SU-DHL-6 (cell line): ENCODE data around the gene COL4A2.

Experiments
- H2AFZ ChIP-seq: fragments of 200-600 bp; sonication (generic); 2 replicates; pipeline ENCODE4 v1.6.1; 2014; ENCODE audit warnings: low read depth, mild to moderate bottlenecking, moderate library complexity, mixed read lengths, antibody characterized with exemption, low read length; ENCODE audit not compliant: severe bottlenecking
- H3F3A ChIP-seq: fragments of 200-600 bp; shearing (Covaris generic); 2 replicates; pipeline ENCODE4 v1.6.0; 2016; ENCODE audit warnings: antibody characterized with exemption, mild to moderate bottlenecking; ENCODE audit not compliant: insufficient read depth
- H3K27ac ChIP-seq: fragments of 200-600 bp; sonication (generic); 2 replicates; pipeline ENCODE4 v1.5.1; 2016; ENCODE audit warnings: low read depth, mild to moderate bottlenecking, low read length, moderate library complexity, mixed read lengths
- H3K27me3 ChIP-seq: fragments of 200-600 bp; sonication (generic), shearing (Covaris generic); 2 replicates; pipeline ENCODE4 v1.6.0; 2014; ENCODE audit warnings: mild to moderate bottlenecking, low read length
- H3K36me3 ChIP-seq: fragments of 200-600 bp; sonication (generic); 2 replicates; pipeline ENCODE4 v1.6.1; 2014; ENCODE audit warnings: mild to moderate bottlenecking, low read length, mixed read lengths
- H3K4me2 ChIP-seq: fragments of 300-600, 200-600 bp; shearing (Covaris generic), sonication (generic); 2 replicates; pipeline ENCODE4 v1.6.0; 2014; ENCODE audit warnings: low read length, low read depth, mild to moderate bottlenecking; ENCODE audit not compliant: poor library complexity, severe bottlenecking
- H3K4me3 ChIP-seq: fragments of 200-600 bp; sonication (generic); 2 replicates; pipeline ENCODE4 v1.5.1; 2014; ENCODE audit warnings: antibody characterized with exemption, low read length, mild to moderate bottlenecking, mixed read lengths; ENCODE audit not compliant: insufficient read depth, poor library complexity, severe bottlenecking
- H3K79me2 ChIP-seq: fragments of 200-600 bp; sonication (generic); 2 replicates; pipeline ENCODE4 v1.6.1; 2014; ENCODE audit warnings: mild to moderate bottlenecking, low read length, moderate library complexity; ENCODE audit not compliant: insufficient read depth
- H3K9ac ChIP-seq: fragments of 200-600 bp; sonication (generic); 2 replicates; pipeline ENCODE4 v1.7.0; 2014; ENCODE audit warnings: mild to moderate bottlenecking, low read length
- H3K9me2 ChIP-seq: fragments of 200-600 bp; sonication (generic); replicated peaks from 2 replicates; pipeline ENCODE4 v1.6.1; 2014; ENCODE audit warnings: low read length; ENCODE audit not compliant: insufficient read depth
- H3K9me3 ChIP-seq: fragments of 200-600 bp; sonication (generic); 2 replicates; pipeline ENCODE4 v1.6.1; 2014; ENCODE audit warnings: low read length, mixed read lengths; ENCODE audit not compliant: insufficient read depth
- H4K20me1 ChIP-seq: fragments of 200-600 bp; sonication (generic); 2 replicates; pipeline ENCODE4 v1.6.1; 2014; ENCODE audit warnings: low read depth, mild to moderate bottlenecking, antibody characterized with exemption, low read length, moderate library complexity, mixed read lengths
- CTCF ChIP-seq: fragments of 200-600 bp; sonication (generic); IDR thresholded peaks from one replicate; pipeline ENCODE4 v1.5.1; 2017; ENCODE audit warnings: antibody characterized with exemption, mild to moderate bottlenecking, low read length, moderate library complexity; ENCODE audit not compliant: insufficient read depth, poor library complexity, severe bottlenecking
- EZH2phosphoT487 ChIP-seq: fragments of 200-600 bp; sonication (generic), shearing (Covaris generic); conservative IDR thresholded peaks from 2 replicates; pipeline ENCODE4 v1.6.1; 2018; ENCODE audit warnings: mild to moderate bottlenecking, antibody characterized with exemption, low read length, moderate library complexity, mixed read lengths

The COL4A2 gene

DNA sequence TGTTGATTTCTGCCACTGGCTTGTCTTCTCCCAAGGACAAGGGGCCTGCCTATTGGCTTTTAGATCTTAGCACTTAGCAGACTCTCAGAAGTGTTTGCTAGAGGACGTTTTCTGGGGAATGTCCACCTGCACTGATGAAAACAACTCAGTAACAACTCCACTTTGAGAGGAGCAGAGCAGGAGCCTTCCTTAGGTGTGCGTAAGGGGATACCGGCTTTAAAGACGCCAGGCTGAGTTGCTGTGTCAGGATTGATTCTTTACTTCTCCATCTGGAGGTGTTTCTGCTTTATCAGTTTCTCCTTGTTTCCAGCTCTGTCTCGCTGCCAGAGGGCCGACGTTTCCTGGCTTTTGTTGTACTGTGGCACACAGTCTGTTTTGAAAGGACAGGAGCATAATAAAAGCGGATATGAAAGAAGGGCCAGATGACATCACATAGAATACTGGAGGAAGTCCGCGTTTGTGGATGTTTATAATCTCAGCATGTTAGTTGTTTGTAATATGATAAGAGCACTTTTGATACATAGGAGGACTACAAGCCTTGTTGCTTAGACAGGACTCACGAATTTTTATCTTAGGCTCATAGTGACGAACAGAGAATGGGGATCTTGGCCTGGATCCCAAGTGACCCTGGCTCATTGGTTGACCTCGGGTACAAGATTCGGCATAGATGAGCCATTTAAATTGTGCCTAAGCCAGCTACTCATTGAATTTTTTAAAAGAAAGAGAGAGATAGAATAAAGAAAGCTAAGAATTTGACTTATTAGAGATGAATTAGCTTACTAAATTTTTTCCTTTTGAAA is 34.6 kb downstream of the COL4A2 start:
- Histone ChIP-seq H3K9me3 (no peaks in the 10 kb centered on the region), H3F3A (no peaks in the 10 kb centered on the region), H3K27ac (no peak overlapping the region), H3K27me3 (no peaks in the 10 kb centered on the region), H2AFZ (no peak overlapping the region), H3K9ac (no peak overlapping the region), H3K9me2 (no peaks in the 10 kb centered on the region), H3K36me3 (no peaks in the 10 kb centered on the region), H3K79me2 (no peaks in the 10 kb centered on the region), H3K4me3 (no peak overlapping the region), H4K20me1 (no peaks in the 10 kb centered on the region), H3K4me2 (no peak overlapping the region)
- no peak for TF ChIP-seq EZH2phosphoT487
- TF ChIP-seq CTCF: no peak

DNA sequence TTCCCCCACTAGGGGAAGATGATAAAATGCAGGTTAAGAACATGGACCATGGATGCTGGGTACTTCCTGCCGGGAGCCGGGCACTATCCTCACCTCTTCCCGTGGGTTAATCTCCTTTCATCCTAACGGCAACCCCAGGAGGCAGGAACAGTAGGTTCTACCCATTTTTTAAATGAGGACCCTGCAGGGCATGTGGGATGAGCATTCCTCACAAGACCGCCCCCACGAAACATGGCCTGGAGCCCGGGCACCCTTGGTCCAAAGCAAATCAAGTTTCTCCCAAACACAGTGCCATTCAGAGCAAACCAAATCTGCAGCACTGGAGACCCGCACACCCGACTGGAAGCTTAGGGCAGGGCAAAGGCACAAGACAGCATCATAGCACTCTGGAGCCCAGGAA is 35.4 kb downstream of the COL4A2 start:
- Histone ChIP-seq H3K27me3 (no peaks in the 10 kb centered on the region), H3F3A (no peaks in the 10 kb centered on the region), H3K9me3 (no peaks in the 10 kb centered on the region), H3K79me2 (no peaks in the 10 kb centered on the region), H3K4me3 (no peak overlapping the region), H2AFZ (no peak overlapping the region), H3K4me2 (no peak overlapping the region), H3K9me2 (no peaks in the 10 kb centered on the region), H3K36me3 (no peaks in the 10 kb centered on the region), H4K20me1 (no peaks in the 10 kb centered on the region), H3K27ac (no peak overlapping the region), H3K9ac (no peak overlapping the region)
- TF ChIP-seq EZH2phosphoT487 (0 out of 2 replicates have a peak, but pooled peaks have one; percentile 76), CTCF (no peak)

DNA sequence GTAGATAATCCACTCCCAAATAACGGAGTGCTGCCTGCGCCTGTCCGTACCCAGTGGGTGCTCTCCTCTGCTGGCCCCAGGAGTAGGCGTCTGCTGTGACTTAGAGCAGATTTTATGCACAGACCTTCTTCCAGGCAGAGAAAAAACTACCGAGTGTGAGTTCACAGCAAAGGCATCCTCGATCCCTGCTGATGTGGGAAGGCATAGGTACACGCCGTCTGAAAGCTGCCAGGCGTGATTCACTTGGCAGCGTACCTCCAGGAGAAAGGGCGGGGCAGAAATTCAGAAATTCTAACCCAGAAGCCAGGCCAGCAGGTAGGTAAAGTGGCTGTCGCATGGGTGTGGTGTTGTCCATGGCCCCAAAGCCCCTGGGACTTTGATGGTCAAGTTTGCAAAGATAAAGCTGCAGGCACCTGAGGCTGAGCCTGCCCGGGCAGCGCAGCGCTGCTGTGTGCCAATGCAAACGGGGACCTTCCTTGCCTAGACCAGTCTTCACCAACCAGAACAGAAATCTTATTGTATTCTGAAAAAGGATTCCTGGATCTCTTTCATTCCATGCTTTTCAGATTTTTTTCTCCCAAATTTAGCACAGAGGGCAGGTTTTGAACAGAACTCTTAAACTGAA is 36.3 kb downstream of the COL4A2 start:
- H3K9me3 ChIP-seq: no peaks in the 10 kb centered on the region
- H3K9me2 ChIP-seq: no peaks in the 10 kb centered on the region
- no peaks in the 10 kb centered on the region for H4K20me1 ChIP-seq
- TF ChIP-seq CTCF: no peak
- no peak for TF ChIP-seq EZH2phosphoT487
- no peak overlapping the region for H3K4me2 ChIP-seq
- H3K36me3 ChIP-seq: no peaks in the 10 kb centered on the region
- no peaks in the 10 kb centered on the region for H3K79me2 ChIP-seq
- no peaks in the 10 kb centered on the region for H3K27me3 ChIP-seq
- no peak overlapping the region for H3K9ac ChIP-seq
- no peaks in the 10 kb centered on the region for H3F3A ChIP-seq
- no peak overlapping the region for H3K4me3 ChIP-seq
- no peak overlapping the region for H2AFZ ChIP-seq
- H3K27ac ChIP-seq: no peak overlapping the region
